GM12892 (cell line): ENCODE measurements around the gene TRPM5.

Experiments used
- DNase-seq: peaks from one replicate; pipeline ENCODE4 v3.0.0; 2011; ENCODE audit not compliant: insufficient read length
- FAIRE-seq: peaks from 2 replicates; lab custom pipeline; 2011; peaks lifted over from hg19 to GRCh38; lab: Jason Lieb, UNC
- POLR2A ChIP-seq: IDR thresholded peaks from 2 replicates; pipeline ENCODE4 v1.6.1; 2011; ENCODE audit warnings: low read depth, low read length, control low read depth
- POLR2AphosphoS5 ChIP-seq: IDR thresholded peaks from 2 replicates; pipeline ENCODE4 v1.6.1; 2011; ENCODE audit warnings: low read depth, low read length, control low read depth
- TAF1 ChIP-seq: IDR thresholded peaks from 2 replicates; pipeline ENCODE4 v1.6.1; 2011; ENCODE audit warnings: low read depth, mild to moderate bottlenecking, control low read depth, low read length, borderline replicate concordance

The TRPM5 gene

DNA sequence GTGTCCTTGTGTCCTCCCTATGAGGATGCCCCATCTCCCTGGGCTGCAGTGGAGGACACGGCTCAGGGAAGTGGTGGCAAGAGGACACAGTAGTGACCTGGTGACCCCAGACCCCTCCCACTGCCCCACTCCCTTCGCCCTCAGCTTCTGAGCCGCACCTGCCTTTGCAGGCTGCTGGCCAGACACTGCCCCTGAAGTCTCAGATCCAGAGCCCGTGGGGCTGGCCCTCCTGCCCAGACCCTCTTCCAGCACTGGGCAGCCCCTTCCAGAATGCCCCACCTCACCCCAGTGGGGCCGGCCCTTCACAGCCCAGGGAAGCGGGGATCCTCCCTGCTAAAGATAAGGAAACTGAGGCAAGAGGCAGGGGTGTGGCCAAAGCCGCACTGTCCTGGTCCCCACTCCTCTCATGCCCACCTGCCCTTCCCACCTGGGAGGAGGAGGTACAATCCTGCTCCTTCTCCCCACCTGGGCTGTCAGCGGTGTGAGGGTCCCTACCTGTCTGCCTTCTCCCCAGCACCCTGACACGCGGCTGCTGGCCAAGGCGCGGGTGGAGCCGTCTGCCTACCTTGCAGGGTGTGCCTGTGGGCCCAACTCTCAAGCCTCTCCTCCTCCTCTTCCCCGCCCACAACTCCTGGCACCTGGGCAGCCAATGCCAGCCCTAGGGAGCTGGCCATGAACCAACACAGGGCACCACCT, 17.3 kb downstream of the TRPM5 start:
- TF ChIP-seq POLR2AphosphoS5 (no peak), TAF1 (no peak), POLR2A (no peak)
- no peak for FAIRE-seq
- no peak for DNase-seq

DNA sequence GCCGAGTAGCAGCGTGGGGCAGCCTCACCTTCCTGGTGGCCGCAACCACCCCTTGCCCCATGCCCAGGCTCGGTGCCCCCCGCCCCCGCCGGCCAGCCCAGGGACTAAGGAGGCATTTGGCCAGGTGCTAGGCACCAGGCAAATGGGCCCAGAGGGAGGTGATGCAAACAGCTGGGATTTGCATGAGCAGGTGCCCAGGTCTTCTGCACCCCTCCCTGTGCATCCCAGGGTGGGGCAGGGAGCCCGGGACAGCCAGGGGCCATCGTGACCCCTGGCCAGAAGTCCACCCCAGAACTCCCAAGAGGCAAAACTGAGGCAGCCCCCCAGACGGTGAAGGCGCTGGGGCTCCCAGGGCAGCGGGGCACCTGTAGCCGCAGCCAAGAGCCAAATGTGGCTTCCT, 18.1 kb downstream of the TRPM5 start:
- DNase-seq (no peak), FAIRE-seq (no peak)
- TF ChIP-seq TAF1 = no peak
- TF ChIP-seq POLR2AphosphoS5 = no peak
- TF ChIP-seq POLR2A = no peak

DNA sequence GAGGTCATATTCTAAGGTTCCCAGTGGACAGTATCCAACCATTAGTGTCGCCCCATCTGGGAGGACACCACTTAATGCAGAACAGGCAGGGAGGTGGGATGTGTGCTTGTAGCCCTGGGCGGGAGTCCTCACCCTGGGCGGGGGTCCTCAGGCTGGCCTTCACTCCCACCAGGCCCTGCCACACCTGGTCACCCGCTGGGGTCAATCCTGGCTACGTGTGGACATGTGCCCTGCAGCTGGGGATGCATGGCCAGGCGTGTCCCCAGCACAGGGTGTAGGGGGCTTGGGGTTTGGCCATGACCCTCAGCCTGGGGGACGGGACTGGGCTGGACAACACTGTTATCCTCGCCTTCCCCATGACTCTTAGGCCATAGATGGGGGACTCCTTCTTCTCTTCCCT, 18.8 kb downstream of the TRPM5 start:
- DNase-seq (no peak), FAIRE-seq (no peak)
- TF ChIP-seq TAF1 = no peak

DNA sequence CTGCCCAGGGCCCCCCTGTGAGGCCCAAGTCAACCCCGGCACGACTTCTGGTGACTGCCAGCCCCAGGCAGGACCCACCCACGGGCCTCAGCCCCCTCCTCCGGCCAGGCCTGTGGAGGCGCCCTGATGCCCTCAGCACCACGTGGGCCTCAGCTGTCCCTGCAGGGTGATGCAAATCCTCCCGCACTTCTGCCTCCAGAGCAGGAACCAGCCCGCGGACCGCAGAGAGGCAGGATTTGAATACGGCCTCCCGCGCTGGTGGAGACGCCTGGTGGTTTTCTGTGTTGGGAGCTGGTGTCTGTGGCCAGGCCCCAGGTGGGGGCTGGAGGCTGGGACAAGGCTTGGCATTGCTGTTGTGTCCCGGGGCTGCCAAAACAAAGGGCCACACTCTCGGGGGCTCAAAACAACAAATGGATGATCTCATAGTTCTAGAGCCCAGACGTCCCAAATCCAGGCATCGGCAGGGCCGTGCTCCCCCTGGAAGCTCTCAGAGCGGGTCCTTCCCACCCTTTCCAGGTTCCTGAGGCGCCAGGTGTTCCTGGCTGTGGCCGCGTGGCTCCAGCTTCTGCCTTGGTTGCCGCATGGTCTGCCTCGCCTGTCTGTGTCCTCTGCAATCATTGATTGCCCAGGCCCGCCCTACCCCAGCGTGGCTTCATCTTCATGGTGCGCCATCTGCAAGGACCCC, 19.4 kb downstream of the TRPM5 start:
- DNase-seq (no peak), FAIRE-seq (no peak)
- TF ChIP-seq POLR2AphosphoS5 (no peak), TAF1 (no peak), POLR2A (no peak)

DNA sequence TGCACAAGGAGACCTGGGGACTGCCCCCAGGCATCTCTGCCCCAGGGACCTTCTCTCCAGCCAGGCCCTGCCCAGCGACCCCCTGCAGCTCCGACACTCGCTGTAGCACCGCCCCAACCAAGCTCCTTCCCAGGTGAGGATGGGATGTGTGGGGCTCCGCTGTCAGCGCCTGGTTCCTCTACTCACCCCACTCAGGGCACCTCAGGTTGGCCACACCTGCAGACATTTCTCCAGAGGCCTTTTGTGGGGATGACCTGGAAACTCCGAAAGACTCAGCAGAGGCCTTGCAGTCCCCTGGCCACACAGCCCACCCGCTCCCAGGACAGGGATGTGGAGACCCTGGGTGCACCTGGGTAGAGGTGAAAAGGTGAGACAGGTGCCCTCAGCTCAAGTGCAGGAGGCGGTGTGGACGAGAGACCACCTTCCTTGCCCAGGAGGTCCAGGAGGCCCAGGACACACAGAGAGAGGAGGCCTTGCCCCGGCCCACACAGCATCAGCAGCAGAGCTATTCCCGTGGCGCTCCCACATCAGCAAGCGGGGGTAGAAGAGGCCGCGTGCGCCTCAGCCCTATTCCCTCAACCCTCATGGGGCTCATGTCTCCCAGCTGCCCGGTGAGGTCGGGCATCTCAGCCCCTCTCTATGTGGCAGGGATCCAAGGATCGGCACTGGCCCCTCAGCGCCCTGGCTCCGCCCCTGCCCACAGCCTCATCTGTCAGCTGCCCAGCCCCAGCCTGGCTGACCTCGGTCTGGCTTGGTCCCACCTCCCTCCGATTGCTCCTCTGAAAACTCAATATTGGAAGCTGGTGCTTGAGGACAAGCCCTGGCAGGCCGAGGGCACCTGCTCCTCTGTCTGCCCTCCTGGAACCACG, 20.9 kb downstream of the TRPM5 start:
- FAIRE-seq (no peak), DNase-seq (no peak)
- TF ChIP-seq TAF1 = no peak
- TF ChIP-seq POLR2AphosphoS5 = no peak
- no peak for TF ChIP-seq POLR2A

DNA sequence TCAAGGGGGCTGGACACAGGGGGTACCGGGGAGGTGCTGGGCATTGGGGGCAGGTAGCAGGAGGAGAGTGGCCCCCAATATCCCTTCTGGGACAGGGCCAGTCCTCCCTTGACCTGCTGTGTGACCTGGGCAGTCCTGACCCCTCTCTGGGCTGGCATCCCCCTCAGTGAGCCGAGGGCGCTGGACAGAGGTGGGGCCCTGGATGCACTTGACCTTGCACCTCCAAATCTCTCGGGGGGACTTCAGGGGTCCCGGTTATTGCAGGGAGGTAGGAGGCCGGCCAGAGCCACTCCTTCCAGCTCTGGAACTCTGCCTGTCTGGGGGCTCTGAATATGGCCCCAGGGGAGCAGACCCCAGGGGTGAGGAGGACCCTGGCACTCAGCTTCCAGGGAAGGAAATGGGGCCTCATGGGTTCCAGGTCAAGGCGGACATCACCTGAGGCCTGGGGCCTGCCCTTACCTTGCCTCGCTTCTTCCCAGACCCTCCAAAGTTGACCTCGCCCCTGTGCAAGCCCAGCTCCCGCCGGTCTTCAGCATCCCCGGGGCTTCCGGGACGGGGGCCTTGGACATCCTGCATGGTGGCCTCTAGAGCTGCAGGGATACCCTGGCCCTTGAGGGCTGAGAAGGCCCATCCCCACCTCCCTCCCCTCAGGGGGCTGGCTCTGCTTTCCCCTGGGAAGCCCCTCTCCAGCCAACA, 21.7 kb downstream of the TRPM5 start:
- FAIRE-seq (no peak), DNase-seq (no peak)
- TF ChIP-seq POLR2A (no peak), TAF1 (no peak), POLR2AphosphoS5 (no peak)

DNA sequence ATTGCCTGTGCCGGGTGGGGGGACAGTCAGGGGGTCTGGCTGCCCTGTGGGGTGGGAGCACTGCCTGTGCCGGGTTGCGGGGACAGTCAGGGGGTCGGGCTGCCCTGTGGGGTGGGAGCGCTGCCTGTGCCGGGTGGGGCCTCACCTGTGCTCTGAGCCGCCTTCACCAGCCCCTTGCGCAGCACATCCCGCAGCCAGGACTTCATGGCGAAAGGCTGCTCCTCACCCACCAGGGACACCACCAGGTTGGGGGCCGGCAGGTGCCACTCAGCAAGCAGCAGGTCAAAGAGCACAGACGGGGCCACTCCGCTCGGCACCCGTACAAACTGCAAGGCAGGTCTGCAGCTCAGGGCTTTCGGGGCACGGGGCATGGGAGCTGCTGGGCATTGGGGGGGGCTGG, 22.3 kb downstream of the TRPM5 start:
- no peak for TF ChIP-seq POLR2AphosphoS5
- TF ChIP-seq POLR2A = no peak
- no peak for FAIRE-seq
- no peak for DNase-seq

DNA sequence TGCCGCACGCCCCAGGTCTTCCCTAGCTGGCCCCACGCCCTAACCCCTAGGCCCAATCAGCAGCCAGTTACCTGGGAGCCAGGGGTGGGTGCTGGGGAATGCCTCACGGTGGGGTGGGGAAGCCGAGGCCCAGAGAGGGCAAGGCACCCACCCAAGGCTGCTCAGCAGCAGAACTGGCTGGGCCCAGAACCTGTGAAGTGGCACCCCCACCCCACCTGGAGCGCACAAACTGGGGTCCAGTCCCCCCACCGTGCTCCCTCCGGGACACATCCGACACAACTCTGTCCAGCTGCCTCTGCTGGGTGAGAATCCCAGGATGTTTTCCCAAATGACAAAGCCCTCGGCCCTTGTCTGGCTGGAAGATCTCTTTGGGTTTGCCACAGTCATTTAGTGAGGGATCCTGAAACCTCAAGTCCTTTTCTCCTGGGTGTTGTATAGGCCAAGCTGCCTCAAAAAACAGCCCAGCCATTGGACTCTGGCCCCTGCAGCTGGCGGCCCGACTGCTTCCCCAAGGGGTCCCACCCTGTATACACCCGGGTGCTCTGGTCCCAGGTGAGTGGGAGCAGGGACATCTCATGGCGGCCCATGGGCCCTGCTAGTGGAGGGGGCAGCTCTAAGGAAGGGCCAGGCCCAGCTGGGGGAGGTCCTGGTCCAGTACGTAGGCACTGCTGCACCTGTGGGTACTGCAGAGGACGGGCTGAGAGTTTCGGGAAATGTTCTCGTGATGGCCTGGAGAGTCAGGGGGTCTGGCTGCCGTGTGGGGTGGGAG, 22.9 kb downstream of the TRPM5 start:
- no peak for DNase-seq
- TF ChIP-seq POLR2AphosphoS5 = no peak
- no peak for TF ChIP-seq TAF1
- TF ChIP-seq POLR2A = no peak
- no peak for FAIRE-seq

DNA sequence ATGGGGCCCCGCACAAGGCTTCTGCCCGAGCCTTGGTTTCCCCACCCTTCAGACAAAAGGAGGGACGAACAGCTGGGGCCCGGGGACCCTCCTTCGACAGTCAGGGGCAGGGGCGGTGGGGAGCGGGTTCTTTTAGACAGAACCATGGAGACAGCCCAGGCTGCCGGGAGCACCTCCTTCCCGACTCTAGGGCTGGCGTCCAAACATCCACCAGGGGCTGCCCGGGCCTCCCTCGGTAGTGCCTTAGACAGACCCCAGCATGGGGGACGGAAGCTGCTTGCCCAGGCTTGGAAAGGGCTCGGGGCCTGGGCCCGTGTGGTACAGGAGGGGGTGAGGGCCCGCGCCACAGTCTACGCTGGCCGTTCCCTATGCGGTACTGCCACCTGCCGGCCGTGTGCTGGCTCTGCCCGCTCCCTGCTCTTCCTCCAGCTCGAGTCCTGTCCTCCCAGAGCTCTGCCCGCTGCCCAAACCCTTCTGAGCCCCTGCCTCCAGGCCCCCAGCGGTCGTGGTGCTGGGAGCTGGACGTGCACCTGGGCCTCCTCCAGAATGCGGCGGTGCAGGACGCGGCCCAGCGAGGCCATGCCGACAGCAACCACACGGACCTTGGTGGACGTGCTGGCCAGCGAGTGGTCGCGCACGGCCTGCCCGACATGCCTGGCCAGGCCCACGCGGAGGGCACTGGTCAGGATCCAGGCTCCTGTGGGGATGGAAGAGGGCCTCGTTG, 23.6 kb downstream of the TRPM5 start:
- FAIRE-seq = peak; percentile 95
- TF ChIP-seq POLR2AphosphoS5 (no peak), TAF1 (no peak)
- DNase-seq = peak; percentile 99
